H1 (cell line): Measurements from ENCODE around the gene DRAXIN. TPM values are rescaled to one million over a fixed set of nuclear protein-coding genes. Genes with fewer than 3 reads are reported as not detected.

Source experiments
- CTCF ChIA-PET: fragments of 300-600 bp; sonication (Branson Sonifier 250); formaldehyde crosslinking; loops from one replicate; lab custom pipeline; 2021; ENCODE audit not compliant: partially characterized antibody; lab: Charles Lee
- POLR2A ChIA-PET: fragments of 300-600 bp; sonication (Branson Sonifier 250); formaldehyde crosslinking; loops from one replicate; lab custom pipeline; 2021; ENCODE audit warnings: inconsistent platforms; ENCODE audit not compliant: partially characterized antibody; lab: Charles Lee
- DNase-seq, 2 experiments: peaks; one replicate each; pipeline versions ENCODE4 v3.0.0 to v3.0.0-alpha.2; 2010 to 2022; ENCODE audit warnings: low spot score in 2 of 2, low read depth in 1 of 2, mixed read lengths in 1 of 2
- FAIRE-seq: peaks from 2 replicates; lab custom pipeline; 2011; peaks lifted over from hg19 to GRCh38; lab: Jason Lieb, UNC
- H2AFZ ChIP-seq: 2 replicates; pipeline ENCODE4 v1.8.1; 2012; ENCODE audit warnings: low read length, inconsistent platforms
- H2AK5ac ChIP-seq: 2 replicates; pipeline ENCODE4 v1.6.1; 2013; ENCODE audit warnings: low read depth, low read length
- H2BK120ac ChIP-seq: replicated peaks from 2 replicates; pipeline ENCODE3; 2013; ENCODE audit warnings: low read depth, low read length, inconsistent platforms
- H2BK12ac ChIP-seq: 2 replicates; pipeline ENCODE4 v1.6.1; 2013; ENCODE audit warnings: low read depth, low read length
- H2BK15ac ChIP-seq: 2 replicates; pipeline ENCODE4 v1.6.1; 2013; ENCODE audit warnings: low read length
- H2BK20ac ChIP-seq: 2 replicates; pipeline ENCODE4 v1.6.1; 2013; ENCODE audit warnings: low read length
- H2BK5ac ChIP-seq: 2 replicates; pipeline ENCODE4 v1.6.1; 2013; ENCODE audit warnings: low read depth, low read length
- H3K14ac ChIP-seq: 2 replicates; pipeline ENCODE4 v1.6.1; 2013; ENCODE audit warnings: inconsistent platforms; ENCODE audit not compliant: insufficient read length
- H3K18ac ChIP-seq: 2 replicates; pipeline ENCODE4 v1.6.1; 2013; ENCODE audit warnings: low read length; ENCODE audit errors: extremely low read depth
- H3K23ac ChIP-seq: 2 replicates; pipeline ENCODE4 v1.6.1; 2013; ENCODE audit warnings: inconsistent platforms; ENCODE audit not compliant: insufficient read length
- H3K23me2 ChIP-seq: 2 replicates; pipeline ENCODE4 v1.6.1; 2013; ENCODE audit warnings: low read depth, low read length
- H3K27ac ChIP-seq: 2 replicates; pipeline ENCODE4 v1.6.1; 2011; ENCODE audit warnings: low read depth, low read length, inconsistent platforms
- H3K27me3 ChIP-seq, 4 experiments: replicated peaks in 1 of 4; 1 replicate in 1 of 4; 2 replicates in 3 of 4; pipeline versions ENCODE4 v1.6.1 to v1.8.1; 2011 to 2013; ENCODE audit warnings: low read length in 3 of 4, mild to moderate bottlenecking in 3 of 4, inconsistent platforms in 2 of 4, mixed read lengths in 2 of 4, moderate library complexity in 1 of 4; ENCODE audit not compliant: control insufficient read depth in 3 of 4, insufficient read depth in 3 of 4; ENCODE audit errors: extremely low read depth in 1 of 4
- H3K36me3 ChIP-seq, 4 experiments: 2 replicates each; pipeline versions ENCODE4 v1.6.1 to v1.8.1; 2011 to 2013; ENCODE audit warnings: mild to moderate bottlenecking in 4 of 4, low read length in 3 of 4, moderate library complexity in 2 of 4, control low read depth in 1 of 4, inconsistent platforms in 1 of 4; ENCODE audit not compliant: insufficient read depth in 4 of 4, control insufficient read depth in 2 of 4
- H3K4ac ChIP-seq: replicated peaks from 2 replicates; pipeline ENCODE3; 2013; ENCODE audit warnings: low read length, low read depth, mixed read lengths, inconsistent platforms; ENCODE audit not compliant: insufficient read length
- H3K4me1 ChIP-seq, 4 experiments: replicated peaks in 1 of 4; 1 replicate in 1 of 4; 2 replicates in 3 of 4; pipeline versions ENCODE4 v1.6.1 to v1.8.1; 2011 to 2013; ENCODE audit warnings: low read length in 3 of 4, inconsistent platforms in 2 of 4, mixed read lengths in 1 of 4; ENCODE audit not compliant: insufficient read depth in 4 of 4, control insufficient read depth in 3 of 4
- H3K4me2 ChIP-seq, 2 experiments: 2 replicates each; pipeline versions ENCODE4 v1.6.1 to v1.8.1; 2011 to 2013; ENCODE audit warnings: low read depth in 2 of 2, low read length in 2 of 2, control low read depth in 1 of 2, inconsistent platforms in 1 of 2, mild to moderate bottlenecking in 1 of 2; ENCODE audit not compliant: insufficient read depth in 1 of 2
- H3K4me3 ChIP-seq, 4 experiments: fragments of 200-600, 300-600 bp in 1 of 4; sonication (generic), shearing (Covaris generic), sonication (Bioruptor Twin) in 1 of 4; 2 replicates each; pipeline versions ENCODE4 v1.5.1 to v1.8.1; 2011 to 2016; ENCODE audit warnings: low read length in 4 of 4, low read depth in 3 of 4, control low read depth in 2 of 4, inconsistent platforms in 2 of 4, mild to moderate bottlenecking in 2 of 4, mixed read lengths in 1 of 4, moderate library complexity in 1 of 4; ENCODE audit not compliant: insufficient read depth in 2 of 4; ENCODE audit errors: extremely low read depth in 1 of 4
- H3K56ac ChIP-seq: replicated peaks from 2 replicates; pipeline ENCODE3; 2013; ENCODE audit warnings: low read depth, mild to moderate bottlenecking, mixed read lengths, low read length, inconsistent platforms; ENCODE audit not compliant: insufficient read length
- H3K79me1 ChIP-seq: 2 replicates; pipeline ENCODE4 v1.6.1; 2013; ENCODE audit warnings: low read depth, low read length, control low read depth
- H3K79me2 ChIP-seq, 2 experiments: 2 replicates each; pipeline versions ENCODE4 v1.6.1 to v1.8.1; 2012 to 2013; ENCODE audit warnings: low read length in 2 of 2, mild to moderate bottlenecking in 2 of 2, inconsistent platforms in 1 of 2; ENCODE audit not compliant: insufficient read depth in 2 of 2, control insufficient read depth in 1 of 2
- H3K9ac ChIP-seq, 4 experiments: replicated peaks in 1 of 4; 1 replicate in 1 of 4; 2 replicates in 3 of 4; pipeline versions ENCODE4 v1.6.1 to v1.8.1; 2011 to 2013; ENCODE audit warnings: low read depth in 3 of 4, low read length in 3 of 4, control low read depth in 2 of 4, mild to moderate bottlenecking in 2 of 4, moderate library complexity in 2 of 4, inconsistent platforms in 1 of 4; ENCODE audit errors: extremely low read depth in 1 of 4
- H3K9me3 ChIP-seq, 2 experiments: 2 replicates each; pipeline versions ENCODE4 v1.6.1 to v1.8.1; 2012 to 2013; ENCODE audit warnings: mild to moderate bottlenecking in 2 of 2, moderate library complexity in 2 of 2, control low read depth in 1 of 2, inconsistent platforms in 1 of 2, low read depth in 1 of 2, low read length in 1 of 2, mixed read lengths in 1 of 2; ENCODE audit not compliant: insufficient read depth in 2 of 2
- H4K20me1 ChIP-seq, 2 experiments: replicated peaks in 1 of 2; 2 replicates each; pipeline versions ENCODE3 to v1.8.1; 2011 to 2013; ENCODE audit warnings: inconsistent platforms in 2 of 2, low read length in 2 of 2, mild to moderate bottlenecking in 1 of 2; ENCODE audit not compliant: insufficient read depth in 2 of 2, control insufficient read depth in 1 of 2
- H4K5ac ChIP-seq: 2 replicates; pipeline ENCODE4 v1.6.1; 2013; ENCODE audit warnings: low read length, low read depth, mixed read lengths, inconsistent platforms; ENCODE audit not compliant: insufficient read length
- H4K8ac ChIP-seq: 2 replicates; pipeline ENCODE4 v1.8.0; 2013; ENCODE audit warnings: mild to moderate bottlenecking, moderate library complexity, low read length, inconsistent platforms; ENCODE audit not compliant: insufficient read depth; ENCODE audit errors: extremely low read depth
- H4K91ac ChIP-seq: replicated peaks from 2 replicates; pipeline ENCODE3; 2013; ENCODE audit warnings: low read length, mixed read lengths, inconsistent platforms; ENCODE audit not compliant: insufficient read length
- ASH2L ChIP-seq: fragments of 200-600, 300-600 bp; sonication (generic); IDR thresholded peaks from one replicate; pipeline ENCODE4 v1.7.1; 2017; ENCODE audit warnings: low read length
- CBX8 ChIP-seq: fragments of 300-800, 300-1000 bp; sonication (generic); IDR thresholded peaks from 2 replicates; pipeline ENCODE4 v1.7.1; 2016; ENCODE audit warnings: low read depth, low read length, borderline replicate concordance
- CHD2 ChIP-seq: IDR thresholded peaks from 2 replicates; pipeline ENCODE4 v1.6.1; 2012; ENCODE audit warnings: low read length, improper control_type of control experiment
- EGR1 ChIP-seq: IDR thresholded peaks from 2 replicates; pipeline ENCODE4 v1.6.1; 2011; ENCODE audit warnings: low read depth, low read length, borderline replicate concordance
- HDAC2 ChIP-seq, 2 experiments: fragments of 300-600 bp in 1 of 2; sonication (generic) in 1 of 2; IDR thresholded peaks; 2 replicates each; pipeline ENCODE4 v1.6.1; 2011 to 2012; ENCODE audit warnings: low read depth in 2 of 2, low read length in 2 of 2, mild to moderate bottlenecking in 2 of 2, moderate library complexity in 2 of 2, borderline replicate concordance in 1 of 2, inconsistent platforms in 1 of 2
- KDM5A ChIP-seq: fragments of 200-600 bp; IDR thresholded peaks from 2 replicates; pipeline ENCODE4 v1.7.1; 2012; ENCODE audit warnings: mild to moderate bottlenecking, low read length, inconsistent platforms, mixed read lengths
- PHF8 ChIP-seq: fragments of 200-600 bp; sonication (generic); conservative IDR thresholded peaks from 2 replicates; pipeline ENCODE4 v1.7.1; 2012; ENCODE audit warnings: low read depth, mild to moderate bottlenecking, inconsistent platforms, low read length, moderate library complexity
- POLR2A ChIP-seq, 2 experiments: IDR thresholded peaks; 1 replicate in 1 of 2; 2 replicates in 1 of 2; pipeline ENCODE4 v1.6.1; 2011; ENCODE audit warnings: low read depth in 2 of 2, low read length in 2 of 2, mild to moderate bottlenecking in 2 of 2; ENCODE audit errors: control extremely low read depth in 1 of 2
- RFX5 ChIP-seq: IDR thresholded peaks from 2 replicates; pipeline ENCODE4 v1.6.1; 2011; ENCODE audit warnings: low read depth, low read length, improper control_type of control experiment, borderline replicate concordance
- WGBS, 2 experiments: shearing (Covaris generic) in 1 of 2; methylation state at CpG; one replicate each; pipeline versions ENCODE4 v1.1.6 to v1.1.7; 2013 to 2015; ENCODE audit warnings: low lambda C conversion rate in 2 of 2, mixed read lengths in 2 of 2, inconsistent platforms in 1 of 2, low coverage in 1 of 2, missing lambda C conversion rate in 1 of 2; ENCODE audit not compliant: insufficient replicate concordance in 2 of 2, insufficient coverage in 1 of 2, insufficient read length in 1 of 2; ENCODE audit errors: extremely low coverage in 1 of 2, missing lambda C conversion rate in 1 of 2; 5-methylcytosine and 5-hydroxymethylcytosine counted together
- polyA plus RNA-seq, 7 experiments: library from polyadenylated mRNA; depleted of rRNA in 3 of 7; stranded (reverse) in 5 of 7; unstranded in 2 of 7; fragments of >200 nt in 5 of 7; fragments of 200-250 nt in 2 of 7; gene quantifications; 1 replicate in 5 of 7; 2 replicates in 1 of 7; 4 replicates in 1 of 7; pipeline versions ENCODE4 v1.2.1 to v1.2.3, GENCODE V29; 2011 to 2013; ENCODE audit warnings: missing spikeins in 2 of 7, mixed read lengths in 2 of 7
- total RNA-seq: library from RNA; stranded (reverse); fragmentation: NEBNext Ultra II Directional; extraction: Animal tissue kit (Norgen Biotek cat#: 25700); gene quantifications from 2 replicates; pipeline ENCODE4 v1.2.1, GENCODE V29; 2021
- TF ChIP-seq, protein P1 (sequence below): IDR thresholded peaks from 2 replicates; pipeline ENCODE4 v1.6.1; 2011; ENCODE audit warnings: low read depth, mild to moderate bottlenecking, low read length; ENCODE audit not compliant: insufficient read depth

The DRAXIN gene
- total and polyA plus RNA-seq, 2 of the 8 experiments (the other 6 are each of a cell fraction or from before 2014, with no cell fraction given) = 4.6 to 17.6 TPM

DNA sequence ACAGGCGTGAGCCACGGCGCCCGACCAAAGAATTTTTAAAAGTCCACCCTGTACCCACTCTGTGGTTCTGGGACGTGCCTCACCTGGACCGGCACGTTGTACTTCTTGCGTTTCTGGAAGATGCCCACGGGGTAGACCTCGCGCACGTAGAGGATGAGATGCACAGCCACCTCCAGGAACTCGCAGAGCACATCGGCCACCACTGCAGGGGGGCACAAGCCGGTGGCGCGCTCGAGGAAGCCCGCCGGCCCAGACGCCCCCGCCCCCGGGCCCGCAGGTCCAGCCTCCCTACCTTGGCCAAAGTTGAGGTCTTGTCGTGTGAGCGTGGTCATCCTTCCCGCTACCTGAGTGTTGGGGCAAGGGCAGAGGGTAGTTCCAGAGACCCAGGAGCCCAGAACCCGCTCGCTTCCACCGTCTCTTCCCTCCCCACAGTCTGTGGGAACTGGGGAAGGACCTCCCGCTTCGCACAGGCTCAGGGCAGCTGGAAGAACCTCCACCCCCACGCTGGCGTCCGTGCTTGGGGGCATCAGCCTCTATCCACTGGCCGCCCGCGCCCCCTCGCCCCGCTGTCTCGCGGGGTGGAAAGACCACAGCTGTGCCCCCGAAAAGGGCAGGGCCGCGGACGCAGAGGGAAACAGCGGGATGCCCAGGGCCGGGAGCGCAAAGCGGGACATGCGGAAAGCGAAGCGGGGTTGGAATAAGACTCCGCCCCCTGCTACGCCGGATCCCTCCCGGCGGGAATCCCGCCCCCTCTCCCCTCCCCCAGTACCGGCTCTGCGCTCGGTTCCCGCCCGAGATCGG is 11.0 kb upstream of the DRAXIN start:
- Histone ChIP-seq H4K20me1 (peaks cover 6 to 22% of the 10 kb centered on the region in 2 experiments), H2AK5ac (peak overlapping the region; percentile 45; the same call in 1 of the 2 replicates), H3K4ac (peak overlapping the region; percentile 80), H3K4me3 (peak overlapping the region; percentile 78 to 87 (median 84)), H3K18ac (peak overlapping the region; percentile 93), H3K27me3 (no peaks in the 10 kb centered on the region), H3K9ac (peak overlapping the region; percentile 46 to 87 (median 80)), H2BK12ac (peak overlapping the region; percentile 96), H3K14ac (no peak overlapping the region), H3K27ac (peak overlapping the region; percentile 89), H4K8ac (peak overlapping the region; percentile 92; the same call in 1 of the 2 replicates), H3K23me2 (peaks cover 8% of the 10 kb centered on the region), H4K91ac (peak overlapping the region; percentile 95), H3K23ac (no peak overlapping the region), H3K79me1 (peaks cover 11% of the 10 kb centered on the region), H2BK120ac (peak overlapping the region; percentile 80), H3K9me3 (no peaks in the 10 kb centered on the region), H3K4me2 (peak overlapping the region; percentile 88 to 96), H4K5ac (peak overlapping the region; percentile 63), H2BK5ac (peak overlapping the region; percentile 97), H3K36me3 (peaks cover 21 to 39% (median 24%) of the 10 kb centered on the region in 4 experiments), H2BK20ac (no peak overlapping the region), H3K4me1 (peaks cover 10 to 35% (median 23%) of the 10 kb centered on the region in 4 experiments), H3K56ac (peak overlapping the region; percentile 96), H2AFZ (no peak overlapping the region), H2BK15ac (no peak overlapping the region), H3K79me2 (peaks cover 2 to 37% of the 10 kb centered on the region in 2 experiments; a peak in 3 of 4 replicates)
- ChIA-PET POLR2A (interaction anchor here (0.7 to 32.0 kb wide), 9 partner anchors 6 to 136 kb away, joined by 3 to 1025 read pairs (median 18); partner anchors contain the start of genes DRAXIN, FBXO2, FBXO44 and FBXO6), CTCF (interaction anchor here (2.7 to 21.6 kb wide), 4 partner anchors 10 to 30 kb away, joined by 11 to 266 read pairs (median 20); partner anchors contain the start of gene FBXO6)
- FAIRE-seq = no peak
- WGBS, 2 experiments = 13% methylated on average over 43 of the region's 65 CpGs; no CpG with 5 or more reads in 1 of the 2 experiments
- no peak for DNase-seq
- TF ChIP-seq ASH2L (peak; percentile 82), POLR2A (IDR thresholded peaks at IDR 0.05; ENCODE audit: control extremely low read depth in 1 of 2, low read depth in 2 of 2, low read length in 2 of 2) (peak in 1 of 2 experiments; percentile 10; a peak in 1 of 3 replicates), PHF8 (peak; percentile 62), KDM5A (0 out of 2 replicates have a peak, but pooled peaks have one; percentile 42), EGR1 (peak; percentile 36; the same call in 1 of the 2 replicates), CHD2 (peak; percentile 8; the same call in 1 of the 2 replicates), RFX5 (no peak), CBX8 (no peak), HDAC2 (IDR thresholded peaks at IDR 0.05; ENCODE audit: borderline replicate concordance in 1 of 2, low read depth in 2 of 2, low read length in 2 of 2) (0 out of 4 replicates have a peak, but pooled peaks of 1 of the 2 experiments have one; percentile 63)
- TF ChIP-seq, protein P1, sequence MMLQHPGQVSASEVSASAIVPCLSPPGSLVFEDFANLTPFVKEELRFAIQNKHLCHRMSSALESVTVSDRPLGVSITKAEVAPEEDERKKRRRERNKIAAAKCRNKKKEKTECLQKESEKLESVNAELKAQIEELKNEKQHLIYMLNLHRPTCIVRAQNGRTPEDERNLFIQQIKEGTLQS = no peak
